NB4 (cell line): ENCODE data around the gene EIF3K.
A peak's percentile ranks its signal among the peaks of the same experiment; 100 is the strongest.

ENCODE experiments used
- DNase-seq: peaks from one replicate; pipeline ENCODE4 v3.0.0; 2010; ENCODE audit warnings: low read depth
- H3K4me3 ChIP-seq: one replicate; pipeline ENCODE4 v1.5.1; 2011; ENCODE audit warnings: mild to moderate bottlenecking, low read depth, low read length, moderate library complexity
- MYC ChIP-seq: IDR thresholded peaks from 2 replicates; pipeline ENCODE4 v1.6.1; 2011; ENCODE audit warnings: low read depth, low read length
- POLR2A ChIP-seq: IDR thresholded peaks from 2 replicates; pipeline ENCODE4 v1.6.1; 2011; ENCODE audit warnings: mild to moderate bottlenecking; ENCODE audit not compliant: insufficient read length; ENCODE audit errors: extremely low read depth
- TF ChIP-seq, protein P1 (sequence below): IDR thresholded peaks from one replicate; pipeline ENCODE4 v1.5.1; 2012; ENCODE audit warnings: low read depth, low read length
- TF ChIP-seq, protein P2 (sequence below): IDR thresholded peaks from 2 replicates; pipeline ENCODE4 v1.6.1; 2011; ENCODE audit warnings: low read depth, low read length

EIF3K gene

DNA sequence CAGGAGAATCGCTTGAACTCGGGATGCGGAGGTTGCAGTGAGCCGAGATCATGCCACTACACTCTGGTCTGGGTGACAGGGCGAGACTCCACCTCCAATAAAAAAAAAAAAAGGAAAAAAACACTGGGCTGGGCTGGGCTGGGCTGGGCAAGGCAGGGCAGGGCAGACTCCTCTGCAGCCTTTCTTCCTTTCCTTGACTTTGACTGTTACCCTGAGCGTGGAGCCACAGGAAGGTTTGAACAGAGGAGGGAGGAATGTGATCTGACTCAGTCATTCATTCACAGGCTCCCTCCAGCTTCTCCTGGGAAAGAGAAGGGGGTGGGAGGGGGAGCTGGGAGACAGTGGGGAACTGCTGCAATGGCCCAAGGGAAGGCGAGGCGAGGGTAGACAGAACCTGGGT is 25.7 kb downstream of the EIF3K start:
- TF ChIP-seq, protein P1, sequence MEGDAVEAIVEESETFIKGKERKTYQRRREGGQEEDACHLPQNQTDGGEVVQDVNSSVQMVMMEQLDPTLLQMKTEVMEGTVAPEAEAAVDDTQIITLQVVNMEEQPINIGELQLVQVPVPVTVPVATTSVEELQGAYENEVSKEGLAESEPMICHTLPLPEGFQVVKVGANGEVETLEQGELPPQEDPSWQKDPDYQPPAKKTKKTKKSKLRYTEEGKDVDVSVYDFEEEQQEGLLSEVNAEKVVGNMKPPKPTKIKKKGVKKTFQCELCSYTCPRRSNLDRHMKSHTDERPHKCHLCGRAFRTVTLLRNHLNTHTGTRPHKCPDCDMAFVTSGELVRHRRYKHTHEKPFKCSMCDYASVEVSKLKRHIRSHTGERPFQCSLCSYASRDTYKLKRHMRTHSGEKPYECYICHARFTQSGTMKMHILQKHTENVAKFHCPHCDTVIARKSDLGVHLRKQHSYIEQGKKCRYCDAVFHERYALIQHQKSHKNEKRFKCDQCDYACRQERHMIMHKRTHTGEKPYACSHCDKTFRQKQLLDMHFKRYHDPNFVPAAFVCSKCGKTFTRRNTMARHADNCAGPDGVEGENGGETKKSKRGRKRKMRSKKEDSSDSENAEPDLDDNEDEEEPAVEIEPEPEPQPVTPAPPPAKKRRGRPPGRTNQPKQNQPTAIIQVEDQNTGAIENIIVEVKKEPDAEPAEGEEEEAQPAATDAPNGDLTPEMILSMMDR: no peak
- TF ChIP-seq MYC: no peak
- TF ChIP-seq, protein P2, sequence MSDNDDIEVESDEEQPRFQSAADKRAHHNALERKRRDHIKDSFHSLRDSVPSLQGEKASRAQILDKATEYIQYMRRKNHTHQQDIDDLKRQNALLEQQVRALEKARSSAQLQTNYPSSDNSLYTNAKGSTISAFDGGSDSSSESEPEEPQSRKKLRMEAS: no peak
- TF ChIP-seq POLR2A: no peak
- DNase-seq: no peak
- no peak overlapping the region for H3K4me3 ChIP-seq

DNA sequence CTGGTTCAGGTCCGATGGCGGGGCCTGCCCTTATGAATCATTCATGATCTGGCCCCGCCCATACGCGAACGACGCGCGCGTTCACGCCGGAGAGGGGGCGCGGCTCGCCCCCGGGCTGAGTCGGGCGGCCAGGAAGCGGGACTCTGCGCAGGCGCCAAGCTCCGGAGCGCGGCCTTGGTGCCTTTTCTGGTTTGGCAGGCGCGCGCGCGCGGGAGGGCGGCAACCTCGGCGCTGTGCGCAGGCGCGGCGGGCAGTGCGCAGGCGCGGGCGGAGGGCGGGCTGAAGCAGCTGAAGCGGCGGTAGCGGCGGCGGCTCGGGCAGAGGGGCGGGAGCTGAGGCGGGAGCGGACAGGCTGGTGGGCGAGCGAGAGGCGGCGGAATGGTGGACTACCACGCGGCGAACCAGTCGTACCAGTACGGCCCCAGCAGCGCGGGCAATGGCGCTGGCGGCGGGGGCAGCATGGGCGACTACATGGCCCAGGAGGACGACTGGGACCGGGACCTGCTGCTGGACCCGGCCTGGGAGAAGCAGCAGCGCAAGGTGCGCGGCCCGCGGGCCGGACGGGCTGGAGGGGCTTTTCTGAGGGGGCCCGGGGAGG is 28.5 kb downstream of the EIF3K start, which contains the start of gene ACTN4:
TSS of gene ACTN4 (plus strand) at position 282 of the 598 bp plus-strand sequence. CDS start at position 379, 97 bp downstream.
- peak within 1 kb of the TSS; percentile 87 for H3K4me3 ChIP-seq
- DNase-seq: peak; percentile 92
- TF ChIP-seq MYC (peak; percentile 80), POLR2A (peak; percentile 86)
- TF ChIP-seq, protein P2: peak; percentile 42
- TF ChIP-seq, protein P1: no peak

DNA sequence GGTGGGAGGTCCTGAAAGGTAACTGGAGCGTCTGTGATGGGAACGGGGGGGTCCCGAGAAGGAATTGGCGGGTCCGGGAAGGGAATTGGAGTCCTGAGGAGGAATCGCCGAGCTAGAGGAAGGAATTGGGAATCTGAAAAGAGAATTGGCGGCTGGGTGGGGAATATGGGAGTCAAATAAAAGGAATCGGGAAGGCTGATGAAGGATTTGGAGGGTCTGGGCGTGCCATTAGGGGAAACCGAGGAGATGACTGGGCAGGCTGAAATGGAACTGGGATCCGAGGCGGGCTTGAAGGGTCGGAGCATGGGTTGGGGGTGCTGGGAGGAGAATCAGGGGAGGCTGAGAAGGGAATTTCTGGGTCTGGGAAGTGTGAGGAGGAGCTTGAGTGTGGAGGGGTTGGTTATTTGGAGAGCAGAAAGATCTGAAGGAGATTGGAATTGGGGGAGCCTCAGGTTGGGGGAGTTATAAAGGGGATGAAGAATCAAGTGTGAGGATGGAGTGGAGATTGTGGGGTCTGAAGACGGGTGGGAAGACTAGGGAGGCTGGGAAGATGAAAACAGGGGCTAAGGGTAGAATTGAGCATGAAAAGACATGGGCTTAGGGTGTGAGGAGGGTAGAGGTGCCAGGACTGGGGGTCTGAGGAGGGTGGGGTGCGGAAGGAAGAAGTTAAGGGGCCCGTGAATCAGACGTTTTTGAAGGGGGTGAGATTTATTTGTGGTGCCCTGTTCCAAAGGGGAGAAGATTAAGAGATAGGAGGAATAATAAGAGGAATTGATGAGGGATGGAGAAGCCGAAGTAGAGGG is 29.2 kb downstream of the EIF3K start:
- TF ChIP-seq POLR2A (no peak), MYC (no peak)
- TF ChIP-seq, protein P1: no peak
- TF ChIP-seq, protein P2: no peak
- DNase-seq: no peak
- H3K4me3 ChIP-seq: peak overlapping the region; percentile 87

DNA sequence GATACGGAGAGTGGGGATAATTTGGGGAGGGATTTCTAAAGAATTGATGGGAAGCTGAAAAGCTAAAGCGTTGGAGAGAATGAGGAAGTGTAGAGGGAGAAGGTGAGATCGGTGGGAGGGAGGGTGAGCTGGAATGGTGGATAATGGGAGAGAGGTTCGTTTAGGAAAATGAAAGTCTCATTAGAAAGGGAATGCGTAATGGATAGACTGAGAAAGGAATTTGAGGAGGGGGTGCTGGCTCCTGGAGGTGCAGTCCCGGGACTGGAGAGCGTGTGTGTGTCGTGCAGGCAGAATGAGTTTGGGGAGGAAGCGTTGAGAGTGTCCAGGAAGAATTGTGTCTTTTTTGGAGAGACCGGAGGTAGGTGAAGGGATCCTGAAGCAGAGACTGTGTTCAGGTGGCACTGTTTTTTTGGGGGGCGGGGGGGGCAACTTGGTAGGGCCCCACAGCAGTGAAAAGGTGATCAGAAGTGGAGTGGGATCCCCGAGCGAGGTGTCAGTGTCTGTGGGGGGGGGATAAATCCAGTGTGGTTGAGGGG is 29.8 kb downstream of the EIF3K start:
- DNase-seq: no peak
- TF ChIP-seq, protein P2: no peak
- TF ChIP-seq, protein P1: no peak
- TF ChIP-seq POLR2A (no peak), MYC (no peak)

DNA sequence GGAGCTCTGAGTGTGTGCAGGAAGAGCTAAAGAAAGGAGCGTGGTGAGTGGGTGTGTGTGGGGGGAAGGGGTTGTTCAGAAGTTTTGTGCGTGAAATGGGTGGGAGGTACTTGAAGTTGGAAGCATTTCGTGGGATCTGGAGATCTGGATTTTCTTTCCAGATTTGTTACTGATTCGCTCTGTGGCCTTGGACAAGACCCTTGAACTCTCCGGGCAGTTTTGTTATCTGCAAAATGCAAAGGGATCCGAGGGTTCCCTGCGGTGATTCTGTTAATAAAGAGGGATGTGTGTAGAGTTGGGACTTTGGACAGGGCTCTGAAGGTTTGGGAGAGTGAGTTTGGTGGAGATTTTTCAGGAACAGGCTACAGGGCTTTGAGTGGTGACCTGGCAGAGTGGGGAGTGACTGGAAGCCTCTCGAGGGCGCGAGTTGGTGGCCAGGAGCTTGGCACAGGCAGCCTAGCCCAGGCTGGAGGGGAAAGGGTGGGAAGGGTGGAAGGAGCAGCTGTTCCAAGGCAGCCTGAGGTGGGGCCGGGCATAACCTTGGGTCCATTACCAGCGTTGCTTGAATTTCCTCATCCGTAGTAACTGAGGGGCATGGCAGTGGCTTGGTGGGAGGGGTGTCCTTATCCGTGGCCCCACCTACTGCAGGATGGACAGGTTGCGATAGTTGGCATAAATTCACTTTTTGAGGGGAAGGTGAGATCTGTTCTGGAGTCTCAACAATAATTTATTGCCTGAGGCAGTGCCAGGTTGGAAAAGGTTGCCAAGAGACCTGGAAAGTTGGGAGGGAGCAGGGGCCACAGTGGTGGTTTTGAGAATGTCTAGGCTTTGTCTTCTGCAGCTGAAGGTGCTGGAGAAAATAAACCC is 30.6 kb downstream of the EIF3K start:
- TF ChIP-seq, protein P1: no peak
- TF ChIP-seq, protein P2: no peak
- no peak for TF ChIP-seq MYC
- TF ChIP-seq POLR2A: no peak
- DNase-seq: no peak
- H3K4me3 ChIP-seq: peak overlapping the region; percentile 87

More for the DNA sequence above, 29.8 kb downstream of the EIF3K start:
- peak overlapping the region; percentile 87 for H3K4me3 ChIP-seq
